GM12801 (cell line): ENCODE measurements around the gene MYO3B.

Experiments
- TF ChIP-seq, protein P1 (sequence below): IDR thresholded peaks from one replicate; pipeline ENCODE4 v1.5.1; 2011; ENCODE audit warnings: control low read depth; ENCODE audit not compliant: insufficient read length; ENCODE audit errors: extremely low read depth

MYO3B gene

GRCh38 chr2:170202437-170202836 lies 24.5 kb downstream of the MYO3B start:
- TF ChIP-seq, protein P1, sequence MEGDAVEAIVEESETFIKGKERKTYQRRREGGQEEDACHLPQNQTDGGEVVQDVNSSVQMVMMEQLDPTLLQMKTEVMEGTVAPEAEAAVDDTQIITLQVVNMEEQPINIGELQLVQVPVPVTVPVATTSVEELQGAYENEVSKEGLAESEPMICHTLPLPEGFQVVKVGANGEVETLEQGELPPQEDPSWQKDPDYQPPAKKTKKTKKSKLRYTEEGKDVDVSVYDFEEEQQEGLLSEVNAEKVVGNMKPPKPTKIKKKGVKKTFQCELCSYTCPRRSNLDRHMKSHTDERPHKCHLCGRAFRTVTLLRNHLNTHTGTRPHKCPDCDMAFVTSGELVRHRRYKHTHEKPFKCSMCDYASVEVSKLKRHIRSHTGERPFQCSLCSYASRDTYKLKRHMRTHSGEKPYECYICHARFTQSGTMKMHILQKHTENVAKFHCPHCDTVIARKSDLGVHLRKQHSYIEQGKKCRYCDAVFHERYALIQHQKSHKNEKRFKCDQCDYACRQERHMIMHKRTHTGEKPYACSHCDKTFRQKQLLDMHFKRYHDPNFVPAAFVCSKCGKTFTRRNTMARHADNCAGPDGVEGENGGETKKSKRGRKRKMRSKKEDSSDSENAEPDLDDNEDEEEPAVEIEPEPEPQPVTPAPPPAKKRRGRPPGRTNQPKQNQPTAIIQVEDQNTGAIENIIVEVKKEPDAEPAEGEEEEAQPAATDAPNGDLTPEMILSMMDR, result no peak

GRCh38 chr2:170204298-170204951 lies 26.5 kb downstream of the MYO3B start:
- TF ChIP-seq, protein P1, result no peak

GRCh38 chr2:170206246-170206645 lies 28.3 kb downstream of the MYO3B start:
- TF ChIP-seq, protein P1, result no peak

- TF ChIP-seq, protein P1, result no peak
These were observed 29.0 kb downstream of the MYO3B start for GRCh38 chr2:170206805-170207407.

DNA sequence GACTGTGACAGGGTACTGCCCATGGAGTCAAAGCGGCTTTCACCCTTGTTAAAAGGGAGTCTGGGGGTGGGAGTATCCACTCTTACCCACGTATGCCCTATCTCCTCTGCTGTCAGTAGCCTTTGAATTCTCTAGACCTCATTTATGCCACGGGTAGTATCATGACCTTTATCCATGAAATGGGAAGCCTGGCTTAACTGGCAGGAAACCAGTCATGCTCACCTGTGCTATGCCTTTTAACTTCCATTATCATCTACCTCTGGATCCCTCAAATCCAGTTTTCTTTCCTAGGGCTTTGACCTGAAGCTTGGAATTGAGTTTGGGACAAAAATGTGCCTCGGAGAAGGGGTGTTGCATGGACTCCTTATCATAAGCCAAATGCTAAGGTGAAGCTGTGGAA lies 30.0 kb downstream of the MYO3B start:
- TF ChIP-seq, protein P1, result no peak

DNA sequence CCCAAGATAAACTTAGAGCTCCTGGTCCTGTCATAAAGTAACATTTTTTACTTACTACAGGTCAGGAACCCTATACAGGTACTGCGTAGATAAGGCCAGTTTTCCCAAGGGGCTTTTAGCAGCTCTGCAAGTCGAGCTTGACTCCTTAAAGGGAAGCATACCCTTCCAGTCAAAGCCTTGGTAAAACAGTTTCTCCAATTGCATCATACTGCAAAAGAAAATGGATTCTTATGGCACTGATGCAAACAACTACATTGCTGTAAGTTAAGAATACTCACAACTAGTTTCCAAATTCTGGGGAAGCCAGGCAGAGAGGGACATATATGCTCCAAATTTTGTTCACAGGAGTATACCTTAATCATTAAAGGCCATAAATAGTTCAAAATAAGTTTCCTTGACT lies 31.0 kb downstream of the MYO3B start:
- TF ChIP-seq, protein P1, result no peak

DNA sequence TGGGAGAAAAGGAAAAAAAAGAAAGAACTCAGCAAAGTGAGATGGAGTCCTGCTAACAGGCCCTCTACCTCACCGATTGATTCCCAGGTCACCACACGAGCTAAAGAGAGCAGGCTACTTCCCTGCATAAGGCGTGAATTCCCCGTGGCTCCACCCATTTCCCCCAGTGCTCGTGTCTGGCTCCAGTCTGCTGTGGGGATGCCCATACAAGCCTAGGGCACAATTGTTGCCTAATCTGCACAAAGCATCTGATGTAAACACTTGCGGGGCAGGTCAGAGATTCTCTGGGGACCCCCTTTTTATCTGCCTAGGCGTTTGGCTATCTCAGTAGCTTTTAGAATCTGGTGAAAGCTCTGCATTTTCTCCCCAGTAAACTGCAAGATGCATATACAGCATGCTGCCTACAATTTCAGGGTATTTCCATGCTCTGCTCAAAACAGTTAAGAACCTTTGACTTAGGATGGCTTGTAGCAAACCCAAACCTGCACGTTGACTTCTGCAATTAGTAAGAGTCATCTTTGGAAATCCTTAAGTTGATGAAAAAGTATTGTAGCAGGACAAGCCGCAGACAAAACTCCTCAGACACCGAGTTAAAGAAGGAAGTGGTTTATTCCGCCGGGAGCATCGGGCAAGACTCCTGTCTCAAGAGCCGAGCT lies 34.8 kb downstream of the MYO3B start:
- TF ChIP-seq, protein P1, result no peak
